GM12873 (cell line): ENCODE measurements around the gene TXNRD3.
A peak's percentile ranks its signal among the peaks of the same experiment; 100 is the strongest.

ENCODE experiments used
- TF ChIP-seq, protein P1 (sequence below): IDR thresholded peaks from 2 replicates; pipeline ENCODE4 v1.5.1; 2012; ENCODE audit warnings: low read depth, mild to moderate bottlenecking, moderate library complexity, low read length, control low read depth; ENCODE audit not compliant: insufficient read depth; ENCODE audit errors: missing control alignments

The TXNRD3 gene

DNA sequence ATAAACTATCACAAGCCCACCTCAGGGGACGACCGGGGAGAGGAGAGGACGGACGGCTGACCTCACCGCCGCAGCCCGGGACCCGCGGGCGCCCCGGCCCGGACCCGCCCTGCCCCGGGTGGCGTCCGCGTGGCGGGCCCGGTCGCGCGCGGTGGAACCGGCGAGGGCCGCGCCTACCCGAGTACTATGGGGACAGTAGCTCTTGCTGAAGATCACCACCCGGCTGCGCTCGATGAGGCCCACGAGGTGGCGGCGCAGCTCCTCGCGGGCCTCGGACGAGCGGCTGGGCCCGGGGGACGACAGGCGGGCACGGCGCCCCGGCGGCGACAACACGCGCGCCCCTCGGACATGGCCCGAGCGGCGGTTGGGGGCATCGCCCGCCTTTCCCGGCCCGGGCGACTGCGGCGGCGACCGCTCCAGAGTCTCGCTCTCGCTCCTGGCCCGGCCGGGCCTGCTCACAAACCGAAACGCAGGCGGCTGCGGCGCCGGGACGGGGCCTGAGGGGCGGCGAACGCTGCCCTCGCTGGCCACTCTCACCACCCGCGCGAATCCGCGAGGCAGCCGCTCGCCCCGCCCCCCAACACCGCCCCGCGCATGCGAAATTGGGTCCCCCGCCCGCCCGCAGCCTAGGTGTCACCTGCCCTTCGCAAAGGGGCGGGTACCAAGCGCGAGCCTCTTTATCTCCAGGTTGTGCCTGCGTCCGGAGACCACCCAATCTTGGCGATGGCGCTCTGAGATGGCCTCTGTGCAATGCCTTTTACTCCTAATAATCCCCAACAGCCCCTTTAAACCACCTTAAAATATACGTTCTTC is at the start of gene TXNRD3:
TXNRD3 (minus strand) TSS at position 554 of the 813 bp plus-strand sequence.
- TF ChIP-seq, protein P1, sequence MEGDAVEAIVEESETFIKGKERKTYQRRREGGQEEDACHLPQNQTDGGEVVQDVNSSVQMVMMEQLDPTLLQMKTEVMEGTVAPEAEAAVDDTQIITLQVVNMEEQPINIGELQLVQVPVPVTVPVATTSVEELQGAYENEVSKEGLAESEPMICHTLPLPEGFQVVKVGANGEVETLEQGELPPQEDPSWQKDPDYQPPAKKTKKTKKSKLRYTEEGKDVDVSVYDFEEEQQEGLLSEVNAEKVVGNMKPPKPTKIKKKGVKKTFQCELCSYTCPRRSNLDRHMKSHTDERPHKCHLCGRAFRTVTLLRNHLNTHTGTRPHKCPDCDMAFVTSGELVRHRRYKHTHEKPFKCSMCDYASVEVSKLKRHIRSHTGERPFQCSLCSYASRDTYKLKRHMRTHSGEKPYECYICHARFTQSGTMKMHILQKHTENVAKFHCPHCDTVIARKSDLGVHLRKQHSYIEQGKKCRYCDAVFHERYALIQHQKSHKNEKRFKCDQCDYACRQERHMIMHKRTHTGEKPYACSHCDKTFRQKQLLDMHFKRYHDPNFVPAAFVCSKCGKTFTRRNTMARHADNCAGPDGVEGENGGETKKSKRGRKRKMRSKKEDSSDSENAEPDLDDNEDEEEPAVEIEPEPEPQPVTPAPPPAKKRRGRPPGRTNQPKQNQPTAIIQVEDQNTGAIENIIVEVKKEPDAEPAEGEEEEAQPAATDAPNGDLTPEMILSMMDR = no peak

DNA sequence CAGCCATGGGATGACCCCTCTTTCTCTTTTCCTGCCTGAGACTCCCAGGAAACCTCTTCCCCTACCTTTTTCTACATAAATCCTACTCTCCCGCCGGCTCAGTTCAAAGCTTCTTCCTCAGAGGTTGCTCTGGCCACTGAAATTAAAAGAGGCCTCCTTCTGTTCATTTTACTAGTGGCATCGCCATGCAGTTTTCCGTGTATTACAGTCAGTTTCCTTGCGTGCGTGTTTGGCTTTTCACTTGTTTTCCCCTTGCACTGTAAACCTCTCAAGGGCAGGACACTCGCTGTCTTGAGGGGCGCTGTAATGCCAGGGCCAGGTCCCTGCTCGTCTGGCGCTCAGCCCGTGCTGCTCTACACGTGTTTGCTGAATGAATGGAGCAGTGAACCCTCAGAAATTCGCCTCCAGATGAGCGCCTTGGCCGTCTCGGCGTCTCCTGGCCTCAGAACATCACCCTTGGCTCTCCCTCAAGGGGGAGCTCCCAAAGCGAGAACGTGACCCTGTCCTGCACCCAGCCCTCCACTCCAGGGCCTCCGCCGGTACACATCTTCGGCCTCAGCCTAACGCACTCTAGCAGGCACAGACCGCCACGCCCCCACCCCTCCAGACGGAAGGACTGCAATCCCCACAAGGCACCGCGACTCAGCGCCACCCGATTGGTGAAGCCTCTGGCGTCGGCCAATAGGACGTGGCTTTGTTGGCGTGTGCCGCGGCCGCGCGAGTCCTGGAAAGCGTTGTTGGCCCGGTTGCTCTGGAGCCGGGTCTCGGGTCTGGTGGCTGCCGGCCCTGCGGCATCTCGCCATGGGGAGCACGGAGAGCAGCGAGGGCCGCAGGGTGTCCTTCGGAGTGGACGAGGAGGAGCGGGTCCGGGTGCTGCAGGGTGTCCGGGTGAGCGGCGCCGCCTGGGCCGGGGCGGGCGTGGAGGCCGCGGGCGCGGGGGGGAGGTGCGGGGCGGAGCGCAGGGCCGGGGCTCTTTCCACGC is 48.9 kb upstream of the TXNRD3 start, which contains the start of gene CHCHD6:
CHCHD6 (plus strand) TSS at position 729 of the 982 bp plus-strand sequence; CDS start at position 802, 73 bp downstream.
- TF ChIP-seq, protein P1 = peak; percentile 37

DNA sequence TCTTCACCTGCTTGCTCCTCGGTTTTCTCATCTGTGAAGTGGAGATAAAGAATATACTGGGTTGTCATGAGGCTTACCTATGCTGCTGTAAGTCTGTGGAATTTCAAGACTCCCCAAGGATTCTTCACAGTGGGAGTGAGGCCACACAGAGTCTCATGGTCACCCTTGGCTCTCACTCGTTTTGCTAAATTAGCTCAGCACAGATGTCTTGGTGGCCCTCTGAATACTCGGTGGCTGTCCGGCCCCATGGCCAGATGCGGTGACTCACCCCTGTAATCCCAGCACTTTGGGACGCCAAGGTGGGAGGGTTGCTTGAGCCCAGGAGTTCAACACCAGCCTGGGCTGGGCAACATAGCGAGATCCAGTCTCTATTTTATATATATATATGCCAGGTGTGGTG is 44.1 kb upstream of the TXNRD3 start:
- TF ChIP-seq, protein P1 = no peak

DNA sequence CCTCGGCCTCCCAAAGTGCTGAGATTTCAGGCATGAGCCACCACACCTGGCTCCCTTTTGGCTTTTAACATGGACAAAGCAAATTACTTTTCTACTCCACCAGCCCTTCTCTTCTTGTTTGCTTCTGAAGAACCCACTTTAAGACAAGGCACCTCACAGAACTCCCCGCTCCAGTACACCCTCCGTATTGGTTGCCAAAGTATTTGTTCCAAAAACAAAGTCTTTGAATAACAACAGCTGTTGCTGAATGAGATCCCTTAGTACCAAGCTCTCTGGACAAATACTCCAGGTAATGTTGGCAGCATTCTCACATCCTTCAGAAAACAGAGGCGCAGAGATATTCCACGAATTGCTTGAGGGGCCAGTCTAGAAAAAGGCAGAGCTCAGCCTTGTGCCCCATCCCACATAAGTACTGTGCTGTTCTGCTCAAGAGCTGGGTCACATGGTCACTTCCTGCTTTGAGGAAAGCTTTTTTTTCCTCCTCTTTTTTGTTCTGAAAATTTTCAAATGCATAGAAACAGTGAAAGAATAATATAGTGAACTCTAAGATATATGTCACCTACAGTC is 41.9 kb upstream of the TXNRD3 start:
- TF ChIP-seq, protein P1 = no peak

DNA sequence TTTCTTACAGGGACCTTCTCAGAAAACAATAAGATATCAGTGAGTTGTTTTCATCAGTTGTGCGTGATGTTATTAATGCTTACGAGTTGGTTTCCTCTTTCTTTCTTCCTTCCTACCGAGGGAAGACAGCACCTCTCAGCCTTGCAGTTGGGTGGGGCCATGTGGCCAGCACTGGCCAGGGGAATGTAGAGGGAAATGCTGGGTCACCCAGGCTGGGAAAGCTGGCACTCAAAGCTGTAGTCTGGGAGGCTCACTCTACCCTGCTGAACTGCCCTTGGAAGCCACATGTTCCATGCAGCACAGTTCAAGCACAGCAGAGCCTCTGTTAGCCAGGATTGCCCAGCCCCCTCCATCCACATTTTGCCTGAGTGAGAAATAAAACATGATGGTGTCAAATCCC is 39.0 kb upstream of the TXNRD3 start:
- TF ChIP-seq, protein P1 = no peak

DNA sequence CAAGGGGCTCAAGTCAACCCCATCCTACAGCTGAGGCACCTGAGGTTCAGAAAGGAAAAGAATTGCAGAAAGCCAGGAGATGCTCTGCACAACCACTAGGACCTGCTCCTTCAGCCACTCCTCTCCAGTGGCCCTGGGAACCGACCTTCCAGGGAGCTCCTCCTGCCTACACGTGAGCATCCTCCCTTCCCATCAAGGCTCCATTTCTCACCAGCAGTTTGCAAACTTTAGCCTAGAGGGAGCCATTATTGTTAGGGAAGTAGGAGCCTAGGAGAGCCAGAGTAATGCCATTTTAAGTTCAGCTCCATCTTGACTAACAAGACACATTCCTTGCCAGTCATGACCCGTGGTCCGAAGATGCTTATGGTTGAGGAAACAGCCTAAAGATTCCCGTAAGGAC is 37.9 kb upstream of the TXNRD3 start:
- TF ChIP-seq, protein P1 = no peak

DNA sequence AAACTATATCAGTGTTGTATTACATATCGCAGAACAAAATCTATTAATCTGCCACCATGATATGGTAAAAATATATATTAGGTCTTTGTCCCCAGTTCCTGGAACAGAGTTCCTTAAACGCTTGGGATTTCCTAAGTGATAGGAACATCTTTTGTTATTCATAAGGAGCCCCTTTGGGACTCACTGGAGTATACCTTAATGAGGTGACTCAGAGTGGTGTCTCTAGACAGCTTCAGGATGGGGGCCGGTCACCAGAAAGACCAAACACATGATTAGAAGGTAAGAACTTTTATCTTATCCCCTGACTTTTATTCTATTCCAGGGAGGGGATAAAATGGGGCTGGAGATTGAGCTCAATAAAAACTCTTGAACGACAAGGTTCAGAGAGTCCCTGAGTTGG is 36.8 kb upstream of the TXNRD3 start:
- TF ChIP-seq, protein P1 = no peak
